ENCODE results near the gene FYCO1. TPM values are rescaled to one million over a fixed set of nuclear protein-coding genes. Genes with fewer than 3 reads are reported as not detected.

The FYCO1 gene
- polyA plus RNA-seq, 2 of the 4 experiments (the other 2 are of a cell fraction) = 3.7 to 4.4 TPM

GRCh38 chr3:46029953-46030543 lies 34.4 kb upstream of the FYCO1 start:
- no peaks in the 10 kb centered on the region; the same call in 2 of the 3 replicates for H3K9me3 ChIP-seq
- TF ChIP-seq RAD21 (conservative IDR thresholded peaks at IDR 0.05 in 1 of 2, IDR thresholded peaks at IDR 0.05 in 1 of 2) = no peak
- TF ChIP-seq POLR2A (IDR thresholded peaks at IDR 0.05; ENCODE audit: low read length) = no peak
- TF ChIP-seq EP300 (IDR thresholded peaks at IDR 0.05) = no peak
- TF ChIP-seq PHF8 (IDR thresholded peaks at IDR 0.05; ENCODE audit: borderline replicate concordance, low read depth) = no peak
- TF ChIP-seq MAFK (IDR thresholded peaks at IDR 0.05; ENCODE audit: partially characterized antibody) = no peak
- TF ChIP-seq CHD2 (IDR thresholded peaks at IDR 0.05; ENCODE audit: low read length, partially characterized antibody) = no peak
- TF ChIP-seq, protein P1, sequence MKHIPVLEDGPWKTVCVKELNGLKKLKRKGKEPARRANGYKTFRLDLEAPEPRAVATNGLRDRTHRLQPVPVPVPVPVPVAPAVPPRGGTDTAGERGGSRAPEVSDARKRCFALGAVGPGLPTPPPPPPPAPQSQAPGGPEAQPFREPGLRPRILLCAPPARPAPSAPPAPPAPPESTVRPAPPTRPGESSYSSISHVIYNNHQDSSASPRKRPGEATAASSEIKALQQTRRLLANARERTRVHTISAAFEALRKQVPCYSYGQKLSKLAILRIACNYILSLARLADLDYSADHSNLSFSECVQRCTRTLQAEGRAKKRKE (CRISPR knock-in tag; IDR thresholded peaks at IDR 0.05; ENCODE audit: low read depth) = no peak
- no peak for TF ChIP-seq CBX8 (IDR thresholded peaks at IDR 0.05)
- TF ChIP-seq TFCP2L1 (CRISPR knock-in tag; IDR thresholded peaks at IDR 0.05) = no peak
- no peak for TF ChIP-seq GATA3 (IDR thresholded peaks at IDR 0.05; ENCODE audit: borderline replicate concordance)
- DNase-seq (ENCODE audit: low read depth in 1 of 2, low spot score in 1 of 2) (no peak), ATAC-seq (no peak), FAIRE-seq (no peak)
- WGBS (ENCODE audit: missing lambda C conversion rate) = 55% methylated on average over 1 of the region's 1 CpG
- no peak overlapping the region for H3K4me2 ChIP-seq
- no peak overlapping the region for H3K4me3 ChIP-seq
- POLR2A ChIA-PET = no interaction called here
- H3K27ac ChIP-seq = no peak overlapping the region
- H3K4me1 ChIP-seq = no peaks in the 10 kb centered on the region
- CTCF ChIA-PET = interaction anchor here (1.1 kb wide), 1 partner anchor 49 kb away, joined by 3 read pairs; no protein-coding TSS in a partner anchor

- no peak for ATAC-seq
- 23% methylated on average over 6 of the region's 6 CpGs for WGBS (ENCODE audit: missing lambda C conversion rate)
These were observed 32.2 kb upstream of the FYCO1 start for GRCh38 chr3:46027736-46028397.

More at GRCh38 chr3:46027736-46028397, 32.2 kb upstream of the FYCO1 start:
- FAIRE-seq (no peak), DNase-seq (ENCODE audit: low read depth in 1 of 2, low spot score in 1 of 2) (no peak)
- POLR2A ChIA-PET = no interaction called here
- Histone ChIP-seq H3K4me2 (no peak overlapping the region), H3K27ac (no peak overlapping the region), H3K9me3 (no peaks in the 10 kb centered on the region; the same call in 2 of the 3 replicates), H3K4me3 (no peak overlapping the region), H3K4me1 (no peaks in the 10 kb centered on the region)
- CTCF ChIA-PET = no interaction called here
- TF ChIP-seq GATA3 (IDR thresholded peaks at IDR 0.05; ENCODE audit: borderline replicate concordance) = no peak
- no peak for TF ChIP-seq CHD2 (IDR thresholded peaks at IDR 0.05; ENCODE audit: low read length, partially characterized antibody)
- no peak for TF ChIP-seq ZSCAN20 (CRISPR knock-in tag; IDR thresholded peaks at IDR 0.05)
- TF ChIP-seq USF2 (IDR thresholded peaks at IDR 0.05) = no peak
- TF ChIP-seq TFCP2L1 (CRISPR knock-in tag; IDR thresholded peaks at IDR 0.05) = no peak
- TF ChIP-seq, protein P2, sequence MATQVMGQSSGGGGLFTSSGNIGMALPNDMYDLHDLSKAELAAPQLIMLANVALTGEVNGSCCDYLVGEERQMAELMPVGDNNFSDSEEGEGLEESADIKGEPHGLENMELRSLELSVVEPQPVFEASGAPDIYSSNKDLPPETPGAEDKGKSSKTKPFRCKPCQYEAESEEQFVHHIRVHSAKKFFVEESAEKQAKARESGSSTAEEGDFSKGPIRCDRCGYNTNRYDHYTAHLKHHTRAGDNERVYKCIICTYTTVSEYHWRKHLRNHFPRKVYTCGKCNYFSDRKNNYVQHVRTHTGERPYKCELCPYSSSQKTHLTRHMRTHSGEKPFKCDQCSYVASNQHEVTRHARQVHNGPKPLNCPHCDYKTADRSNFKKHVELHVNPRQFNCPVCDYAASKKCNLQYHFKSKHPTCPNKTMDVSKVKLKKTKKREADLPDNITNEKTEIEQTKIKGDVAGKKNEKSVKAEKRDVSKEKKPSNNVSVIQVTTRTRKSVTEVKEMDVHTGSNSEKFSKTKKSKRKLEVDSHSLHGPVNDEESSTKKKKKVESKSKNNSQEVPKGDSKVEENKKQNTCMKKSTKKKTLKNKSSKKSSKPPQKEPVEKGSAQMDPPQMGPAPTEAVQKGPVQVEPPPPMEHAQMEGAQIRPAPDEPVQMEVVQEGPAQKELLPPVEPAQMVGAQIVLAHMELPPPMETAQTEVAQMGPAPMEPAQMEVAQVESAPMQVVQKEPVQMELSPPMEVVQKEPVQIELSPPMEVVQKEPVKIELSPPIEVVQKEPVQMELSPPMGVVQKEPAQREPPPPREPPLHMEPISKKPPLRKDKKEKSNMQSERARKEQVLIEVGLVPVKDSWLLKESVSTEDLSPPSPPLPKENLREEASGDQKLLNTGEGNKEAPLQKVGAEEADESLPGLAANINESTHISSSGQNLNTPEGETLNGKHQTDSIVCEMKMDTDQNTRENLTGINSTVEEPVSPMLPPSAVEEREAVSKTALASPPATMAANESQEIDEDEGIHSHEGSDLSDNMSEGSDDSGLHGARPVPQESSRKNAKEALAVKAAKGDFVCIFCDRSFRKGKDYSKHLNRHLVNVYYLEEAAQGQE (IDR thresholded peaks at IDR 0.05) = no peak
- TF ChIP-seq MAX (IDR thresholded peaks at IDR 0.05) = no peak
- TF ChIP-seq RCOR1 (IDR thresholded peaks at IDR 0.05; ENCODE audit: low read depth, low read length) = no peak
- TF ChIP-seq RFX5 (IDR thresholded peaks at IDR 0.05) = no peak
- TF ChIP-seq TP53 (CRISPR knock-in tag; IDR thresholded peaks at IDR 0.05) = no peak
- TF ChIP-seq PBX3 (IDR thresholded peaks at IDR 0.05) = no peak
- TF ChIP-seq CBX2 (IDR thresholded peaks at IDR 0.05; ENCODE audit: borderline replicate concordance, low read depth) = no peak
- no peak for TF ChIP-seq ZC3H11A (IDR thresholded peaks at IDR 0.05)
- no peak for TF ChIP-seq ZFP36 (IDR thresholded peaks at IDR 0.05; ENCODE audit: borderline replicate concordance, partially characterized antibody)

All from A549 (cell line).